Measurements from ENCODE around the gene SULT2B1.
"Not testable (repeated sequence)": the region's sequence is repeated elsewhere in the genome, so short reads cannot be mapped to it uniquely, and the experiment has no call there.

Gene SULT2B1

DNA sequence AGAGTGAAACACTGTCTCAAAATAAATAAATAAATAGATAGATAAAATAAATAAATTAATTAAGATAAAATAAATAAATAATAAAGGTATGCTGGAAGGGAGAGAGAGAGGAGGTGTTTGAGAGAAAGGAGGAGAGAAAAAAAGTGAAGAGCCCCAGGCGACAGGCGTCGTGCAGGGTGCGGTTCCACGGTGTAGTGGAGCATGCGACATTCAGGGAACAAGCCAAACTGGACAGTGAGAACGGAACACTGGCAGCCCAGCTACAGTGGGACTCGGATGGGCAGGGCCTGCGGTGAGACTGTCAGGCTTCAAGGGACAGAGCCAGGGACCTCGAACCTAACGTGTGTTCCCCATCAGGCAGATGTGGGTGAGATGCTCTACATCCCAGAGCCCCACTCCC, 9.4 kb downstream of the SULT2B1 start:
- H3K4me1 ChIP-seq (ENCODE audit: control insufficient read depth, insufficient read depth, low read length) = no peaks in the 10 kb centered on the region
- H3K27ac ChIP-seq (ENCODE audit: low read depth, low read length) = no peak overlapping the region
- H3K36me3 ChIP-seq (ENCODE audit: control insufficient read depth, insufficient read depth, low read length) = no peaks in the 10 kb centered on the region
- H3K4me3 ChIP-seq (ENCODE audit: low read depth, low read length) = no peak overlapping the region
- no peaks in the 10 kb centered on the region for H3K9me3 ChIP-seq (ENCODE audit: control insufficient read depth, insufficient read depth, low read length)
- no peaks in the 10 kb centered on the region for H3K27me3 ChIP-seq (ENCODE audit: control insufficient read depth, insufficient read depth, low read length)
- no peak overlapping the region for H3K9ac ChIP-seq (ENCODE audit: low read depth, low read length)

DNA sequence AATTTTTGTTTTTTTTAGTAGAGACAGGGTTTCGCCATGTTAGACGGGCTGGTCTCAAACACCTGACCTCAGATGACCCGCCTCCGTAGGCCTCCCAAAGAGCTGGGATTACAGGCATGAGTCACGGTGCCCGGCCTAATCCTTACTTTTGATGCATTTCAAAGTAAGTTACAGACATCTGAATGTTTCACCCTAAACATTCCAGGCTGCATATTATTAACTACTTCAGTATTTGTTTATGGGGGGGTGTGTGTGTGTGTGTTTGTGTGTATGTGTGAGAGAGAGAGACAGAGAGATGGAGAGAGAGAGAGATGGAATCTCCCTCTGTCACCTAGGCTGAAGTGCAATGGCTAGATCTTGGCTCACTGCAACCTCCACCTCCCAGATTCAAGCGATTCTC, 13.1 kb downstream of the SULT2B1 start:
- H3K27me3 ChIP-seq (ENCODE audit: control insufficient read depth, insufficient read depth, low read length) = no peaks in the 10 kb centered on the region
- no peak overlapping the region for H3K27ac ChIP-seq (ENCODE audit: low read depth, low read length)
- H3K9me3 ChIP-seq (ENCODE audit: control insufficient read depth, insufficient read depth, low read length) = no peaks in the 10 kb centered on the region
- no peak overlapping the region for H3K9ac ChIP-seq (ENCODE audit: low read depth, low read length)
- H3K36me3 ChIP-seq (ENCODE audit: control insufficient read depth, insufficient read depth, low read length) = no peaks in the 10 kb centered on the region
- no peak overlapping the region for H3K4me3 ChIP-seq (ENCODE audit: low read depth, low read length)
- H3K4me1 ChIP-seq (ENCODE audit: control insufficient read depth, insufficient read depth, low read length) = peaks cover 8% of the 10 kb centered on the region

DNA sequence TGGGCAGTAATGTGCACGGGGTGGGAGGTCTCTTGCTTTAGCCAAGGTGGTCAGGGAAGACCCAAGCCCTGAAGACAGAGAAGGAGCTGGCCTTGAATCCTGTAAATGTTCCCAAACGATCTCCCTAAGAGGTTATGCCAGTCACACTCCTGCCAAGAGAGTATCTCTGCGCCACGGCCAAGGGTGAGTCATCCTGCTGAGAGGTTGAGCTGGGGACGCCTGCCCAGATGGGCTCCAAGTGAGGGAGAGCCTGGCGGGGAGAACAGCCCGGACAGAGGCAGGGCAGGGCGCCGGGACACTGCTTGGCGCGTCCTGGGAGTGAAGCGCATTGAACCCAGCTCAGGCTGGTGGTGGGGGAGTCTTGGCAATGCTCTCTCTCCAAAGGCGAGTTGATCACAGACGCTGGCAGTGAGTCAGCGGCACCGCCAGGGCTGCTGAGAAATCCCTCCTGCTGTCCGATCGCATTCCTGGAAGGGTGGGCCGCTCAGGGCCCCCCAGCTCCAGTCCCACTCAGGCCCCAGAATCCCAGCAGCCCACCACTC, 16.4 kb downstream of the SULT2B1 start:
- H3K4me1 ChIP-seq (ENCODE audit: control insufficient read depth, insufficient read depth, low read length) = peaks cover 16% of the 10 kb centered on the region
- peak overlapping the region; percentile 49 for H3K4me3 ChIP-seq (ENCODE audit: low read depth, low read length)
- no peaks in the 10 kb centered on the region for H3K9me3 ChIP-seq (ENCODE audit: control insufficient read depth, insufficient read depth, low read length)
- H3K9ac ChIP-seq (ENCODE audit: low read depth, low read length) = peak overlapping the region; percentile 54
- H3K27ac ChIP-seq (ENCODE audit: low read depth, low read length) = peak overlapping the region; percentile 75
- H3K27me3 ChIP-seq (ENCODE audit: control insufficient read depth, insufficient read depth, low read length) = no peaks in the 10 kb centered on the region
- H3K36me3 ChIP-seq (ENCODE audit: control insufficient read depth, insufficient read depth, low read length) = no peaks in the 10 kb centered on the region

DNA sequence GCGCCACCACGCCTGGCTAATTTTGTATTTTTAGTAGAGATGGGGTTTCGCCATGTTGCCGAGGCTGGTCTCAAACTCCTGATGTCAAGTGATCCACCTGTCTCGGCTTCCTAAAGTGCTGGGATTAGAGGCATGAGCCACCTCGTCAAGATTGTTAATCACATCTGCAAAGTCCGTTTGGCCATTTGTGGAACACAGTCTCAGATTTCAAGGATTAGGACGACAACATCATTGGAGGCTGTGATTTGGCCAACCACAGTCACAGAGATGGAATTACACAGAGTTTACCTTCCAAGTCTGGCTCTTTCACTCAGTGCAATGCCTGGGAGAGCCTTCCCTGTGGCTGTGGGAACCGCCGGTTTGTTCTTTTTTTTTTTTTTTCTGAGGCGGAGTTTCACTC, 17.8 kb downstream of the SULT2B1 start:
- Histone ChIP-seq H3K27ac (ENCODE audit: low read depth, low read length) (no peak overlapping the region), H3K27me3 (ENCODE audit: control insufficient read depth, insufficient read depth, low read length) (no peaks in the 10 kb centered on the region), H3K36me3 (ENCODE audit: control insufficient read depth, insufficient read depth, low read length) (no peaks in the 10 kb centered on the region), H3K4me3 (ENCODE audit: low read depth, low read length) (no peak overlapping the region), H3K9me3 (ENCODE audit: control insufficient read depth, insufficient read depth, low read length) (no peaks in the 10 kb centered on the region), H3K9ac (ENCODE audit: low read depth, low read length) (no peak overlapping the region), H3K4me1 (ENCODE audit: control insufficient read depth, insufficient read depth, low read length) (peaks cover 16% of the 10 kb centered on the region)

DNA sequence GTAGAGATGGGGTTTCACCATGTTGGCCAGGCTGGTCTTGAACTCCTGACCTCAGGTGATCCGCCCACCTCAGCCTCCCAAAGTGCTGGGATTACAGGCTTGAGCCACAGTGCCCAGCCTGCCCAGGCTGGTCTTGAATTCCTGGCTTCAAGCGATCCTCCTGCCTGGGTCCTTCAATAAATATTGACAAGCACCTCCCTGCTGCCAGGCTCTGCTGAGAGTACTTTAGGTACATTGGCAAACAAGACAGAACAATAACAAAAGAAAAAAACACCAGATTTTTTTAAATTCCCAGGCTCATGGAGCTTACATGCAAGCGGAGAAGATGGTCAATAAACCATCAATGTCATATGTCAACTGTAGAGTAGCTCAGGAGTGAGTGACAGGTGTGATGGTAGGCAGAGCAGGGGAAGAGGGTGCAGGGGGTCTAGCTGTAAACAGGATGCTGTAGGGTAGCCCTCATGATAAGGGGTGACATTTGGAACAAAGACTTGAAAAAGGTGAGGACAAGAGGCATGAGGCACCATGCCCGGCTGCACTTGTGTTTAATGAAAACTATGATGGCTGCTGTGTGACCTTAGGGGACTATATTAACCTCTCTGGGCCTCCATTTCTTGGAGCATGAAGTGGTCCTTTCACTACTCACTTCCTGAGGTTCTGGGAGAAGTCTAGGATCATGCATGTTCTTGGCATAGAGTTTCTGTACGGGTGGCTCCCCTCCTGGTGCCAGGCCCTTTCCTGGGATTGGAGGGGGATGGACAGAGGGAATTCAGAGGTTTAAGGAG, 19.6 kb downstream of the SULT2B1 start:
- no peak overlapping the region for H3K27ac ChIP-seq (ENCODE audit: low read depth, low read length)
- no peak overlapping the region for H3K9ac ChIP-seq (ENCODE audit: low read depth, low read length)
- no peak overlapping the region for H3K4me3 ChIP-seq (ENCODE audit: low read depth, low read length)
- no peaks in the 10 kb centered on the region for H3K36me3 ChIP-seq (ENCODE audit: control insufficient read depth, insufficient read depth, low read length)
- H3K9me3 ChIP-seq (ENCODE audit: control insufficient read depth, insufficient read depth, low read length) = no peaks in the 10 kb centered on the region
- H3K4me1 ChIP-seq (ENCODE audit: control insufficient read depth, insufficient read depth, low read length) = peaks cover 16% of the 10 kb centered on the region
- H3K27me3 ChIP-seq (ENCODE audit: control insufficient read depth, insufficient read depth, low read length) = no peaks in the 10 kb centered on the region

DNA sequence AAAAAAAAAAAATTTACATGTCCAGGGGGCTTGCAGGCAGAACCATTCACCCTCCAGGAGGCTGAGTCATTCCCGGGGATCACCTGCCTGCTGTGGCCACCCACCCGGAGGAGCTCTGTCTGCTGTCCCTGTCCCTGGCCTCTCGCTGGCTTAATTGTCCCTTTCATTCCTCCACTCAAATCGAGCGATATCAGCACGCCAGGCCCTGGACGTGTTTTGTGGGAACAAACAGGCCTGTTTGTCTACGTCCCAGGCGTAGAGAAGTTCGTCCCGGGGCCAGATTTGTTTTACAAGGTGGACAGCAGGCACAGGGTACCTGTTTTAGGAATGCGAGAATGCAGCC, 21.2 kb downstream of the SULT2B1 start:
- H3K4me1 ChIP-seq (ENCODE audit: control insufficient read depth, insufficient read depth, low read length) = peaks cover 14% of the 10 kb centered on the region
- H3K27me3 ChIP-seq (ENCODE audit: control insufficient read depth, insufficient read depth, low read length) = no peaks in the 10 kb centered on the region
- H3K4me3 ChIP-seq (ENCODE audit: low read depth, low read length) = no peak overlapping the region
- no peaks in the 10 kb centered on the region for H3K9me3 ChIP-seq (ENCODE audit: control insufficient read depth, insufficient read depth, low read length)
- no peak overlapping the region for H3K9ac ChIP-seq (ENCODE audit: low read depth, low read length)
- no peaks in the 10 kb centered on the region for H3K36me3 ChIP-seq (ENCODE audit: control insufficient read depth, insufficient read depth, low read length)
- H3K27ac ChIP-seq (ENCODE audit: low read depth, low read length) = peak overlapping the region; percentile 3

DNA sequence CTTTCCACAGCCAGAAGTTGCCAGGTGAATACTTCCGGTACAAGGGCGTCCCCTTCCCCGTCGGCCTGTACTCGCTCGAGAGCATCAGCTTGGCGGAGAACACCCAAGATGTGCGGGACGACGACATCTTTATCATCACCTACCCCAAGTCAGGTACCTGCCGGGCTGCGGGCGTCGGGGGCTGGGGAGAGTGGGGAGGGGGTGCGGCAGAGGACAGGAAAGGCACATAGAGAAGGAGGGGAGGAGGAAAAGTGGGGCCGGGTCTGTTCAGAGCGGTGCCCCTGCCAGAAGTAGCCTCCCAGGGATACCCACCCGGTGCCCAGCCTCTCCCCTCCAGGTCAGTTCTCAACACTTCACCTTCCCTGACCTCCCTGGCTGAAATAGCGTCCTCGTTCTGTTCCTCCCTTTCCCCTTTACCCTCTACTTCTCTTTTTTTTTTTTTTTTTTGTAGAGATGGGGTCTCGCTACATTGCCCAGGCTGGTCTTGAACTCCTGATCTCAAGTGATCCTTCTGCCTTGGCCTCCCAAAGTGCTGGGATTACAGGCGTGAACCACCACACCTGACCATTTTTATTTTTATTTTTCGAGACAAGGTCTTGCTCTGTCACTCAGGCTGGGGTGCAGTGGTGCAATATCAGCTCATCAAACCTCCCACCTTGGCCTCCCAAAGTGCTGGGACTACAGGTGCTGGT, 24.1 kb downstream of the SULT2B1 start:
- Histone ChIP-seq H3K27me3 (ENCODE audit: control insufficient read depth, insufficient read depth, low read length) (no peaks in the 10 kb centered on the region), H3K9me3 (ENCODE audit: control insufficient read depth, insufficient read depth, low read length) (no peaks in the 10 kb centered on the region), H3K9ac (ENCODE audit: low read depth, low read length) (no peak overlapping the region), H3K4me3 (ENCODE audit: low read depth, low read length) (no peak overlapping the region), H3K4me1 (ENCODE audit: control insufficient read depth, insufficient read depth, low read length) (0 out of 2 replicates have a peak, but pooled peaks cover 7% of the 10 kb centered on the region), H3K36me3 (ENCODE audit: control insufficient read depth, insufficient read depth, low read length) (no peaks in the 10 kb centered on the region), H3K27ac (ENCODE audit: low read depth, low read length) (no peak overlapping the region)

DNA sequence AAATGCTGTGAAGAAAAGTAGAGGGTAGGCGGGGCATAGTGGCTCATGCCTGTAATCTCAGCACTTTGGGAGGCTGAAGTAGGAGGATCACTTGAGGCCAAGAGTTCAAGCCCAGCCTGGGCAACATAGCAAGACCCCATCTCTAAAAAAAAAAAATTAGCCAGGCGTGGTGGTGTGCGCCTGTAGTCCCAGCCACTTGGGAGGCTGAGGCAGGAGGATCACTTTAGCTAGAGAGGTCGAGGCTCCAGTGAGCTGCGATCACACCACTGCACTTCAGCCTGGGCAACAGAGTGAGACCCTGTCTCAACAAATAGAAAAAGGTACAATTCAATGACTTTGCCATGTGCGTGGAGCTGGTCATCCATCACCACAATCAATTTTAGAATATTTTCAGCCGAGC, 25.9 kb downstream of the SULT2B1 start:
- not testable (repeated sequence) for H3K27ac ChIP-seq (ENCODE audit: low read depth, low read length); H3K9me3 ChIP-seq (ENCODE audit: control insufficient read depth, insufficient read depth, low read length); H3K36me3 ChIP-seq (ENCODE audit: control insufficient read depth, insufficient read depth, low read length); H3K9ac ChIP-seq (ENCODE audit: low read depth, low read length); H3K27me3 ChIP-seq (ENCODE audit: control insufficient read depth, insufficient read depth, low read length); H3K4me3 ChIP-seq (ENCODE audit: low read depth, low read length); H3K4me1 ChIP-seq (ENCODE audit: control insufficient read depth, insufficient read depth, low read length)

DNA sequence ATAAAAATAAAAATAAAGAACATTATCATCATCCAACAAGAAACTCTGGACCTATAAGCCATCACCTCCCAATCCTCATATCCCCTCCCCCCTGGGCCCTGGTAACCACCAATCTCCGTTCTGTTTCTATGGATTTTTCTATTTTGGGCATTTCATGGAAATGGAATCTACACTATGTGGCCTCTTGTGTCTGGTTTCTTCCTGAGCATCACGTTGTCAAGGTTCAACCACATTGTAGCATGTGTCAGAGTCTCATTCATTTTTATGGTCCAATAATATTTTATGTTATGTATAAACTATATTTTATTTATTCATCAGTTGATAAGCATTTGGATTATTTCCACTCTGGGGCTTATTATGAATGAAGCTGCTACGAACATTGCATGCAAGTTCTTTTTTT, 26.9 kb downstream of the SULT2B1 start:
- no peak overlapping the region for H3K4me3 ChIP-seq (ENCODE audit: low read depth, low read length)
- no peak overlapping the region for H3K9ac ChIP-seq (ENCODE audit: low read depth, low read length)
- H3K27ac ChIP-seq (ENCODE audit: low read depth, low read length) = no peak overlapping the region
- H3K9me3 ChIP-seq (ENCODE audit: control insufficient read depth, insufficient read depth, low read length) = no peaks in the 10 kb centered on the region
- no peaks in the 10 kb centered on the region; the same call in 1 of the 2 replicates for H3K4me1 ChIP-seq (ENCODE audit: control insufficient read depth, insufficient read depth, low read length)
- H3K36me3 ChIP-seq (ENCODE audit: control insufficient read depth, insufficient read depth, low read length) = no peaks in the 10 kb centered on the region
- no peaks in the 10 kb centered on the region for H3K27me3 ChIP-seq (ENCODE audit: control insufficient read depth, insufficient read depth, low read length)

DNA sequence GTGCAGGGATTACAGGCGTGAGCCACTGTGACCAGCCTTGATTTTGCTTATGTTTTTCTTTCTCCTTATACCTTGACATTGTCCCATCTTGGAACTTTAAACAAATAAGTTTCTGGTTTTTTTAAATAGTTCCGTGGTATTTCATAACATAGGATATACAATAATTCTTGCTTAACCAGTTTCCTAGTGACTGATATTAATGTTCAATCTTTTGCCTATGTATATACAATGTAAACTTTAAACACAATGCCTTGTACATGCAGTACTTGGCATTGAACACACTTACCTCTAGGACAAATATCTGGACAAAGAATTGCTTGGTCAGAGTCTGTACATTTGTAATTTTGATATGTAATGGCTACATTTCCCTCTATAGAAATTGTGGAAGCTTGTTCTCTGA, 30.2 kb downstream of the SULT2B1 start:
- H3K9ac ChIP-seq (ENCODE audit: low read depth, low read length) = no peak overlapping the region
- H3K36me3 ChIP-seq (ENCODE audit: control insufficient read depth, insufficient read depth, low read length) = no peaks in the 10 kb centered on the region
- H3K27me3 ChIP-seq (ENCODE audit: control insufficient read depth, insufficient read depth, low read length) = no peaks in the 10 kb centered on the region
- no peak overlapping the region for H3K4me3 ChIP-seq (ENCODE audit: low read depth, low read length)
- H3K4me1 ChIP-seq (ENCODE audit: control insufficient read depth, insufficient read depth, low read length) = no peaks in the 10 kb centered on the region; the same call in 1 of the 2 replicates
- H3K9me3 ChIP-seq (ENCODE audit: control insufficient read depth, insufficient read depth, low read length) = no peaks in the 10 kb centered on the region
- no peak overlapping the region for H3K27ac ChIP-seq (ENCODE audit: low read depth, low read length)

DNA sequence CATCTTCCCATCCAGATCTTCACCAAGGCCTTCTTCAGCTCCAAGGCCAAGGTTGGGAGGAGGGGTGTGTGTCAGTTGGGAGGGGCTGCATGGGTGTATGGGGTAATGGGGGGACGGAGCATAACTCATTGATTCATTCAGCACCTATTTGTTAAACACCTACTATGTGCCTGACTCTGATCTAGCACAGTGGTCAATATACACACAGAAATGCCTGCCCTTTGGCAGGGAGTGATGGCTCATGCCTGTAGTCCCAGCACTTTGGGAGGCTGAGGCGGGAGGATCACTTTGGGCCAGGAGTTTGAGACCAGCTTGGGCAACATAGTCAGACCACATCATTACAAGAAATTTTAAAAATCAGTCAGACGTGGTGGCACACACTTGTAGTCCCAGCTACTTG, 35.4 kb downstream of the SULT2B1 start:
- Histone ChIP-seq H3K27ac (ENCODE audit: low read depth, low read length) (no peak overlapping the region), H3K27me3 (ENCODE audit: control insufficient read depth, insufficient read depth, low read length) (no peaks in the 10 kb centered on the region), H3K4me1 (ENCODE audit: control insufficient read depth, insufficient read depth, low read length) (no peaks in the 10 kb centered on the region; the same call in 1 of the 2 replicates), H3K36me3 (ENCODE audit: control insufficient read depth, insufficient read depth, low read length) (no peaks in the 10 kb centered on the region), H3K4me3 (ENCODE audit: low read depth, low read length) (no peak overlapping the region), H3K9me3 (ENCODE audit: control insufficient read depth, insufficient read depth, low read length) (no peaks in the 10 kb centered on the region), H3K9ac (ENCODE audit: low read depth, low read length) (no peak overlapping the region)

Measured in HUES48 (cell line).